ENCODE measurements around the gene ING3.
"Not testable (repeated sequence)": the region's sequence is repeated elsewhere in the genome, so short reads cannot be mapped to it uniquely, and the experiment has no call there.

ING3 gene

DNA sequence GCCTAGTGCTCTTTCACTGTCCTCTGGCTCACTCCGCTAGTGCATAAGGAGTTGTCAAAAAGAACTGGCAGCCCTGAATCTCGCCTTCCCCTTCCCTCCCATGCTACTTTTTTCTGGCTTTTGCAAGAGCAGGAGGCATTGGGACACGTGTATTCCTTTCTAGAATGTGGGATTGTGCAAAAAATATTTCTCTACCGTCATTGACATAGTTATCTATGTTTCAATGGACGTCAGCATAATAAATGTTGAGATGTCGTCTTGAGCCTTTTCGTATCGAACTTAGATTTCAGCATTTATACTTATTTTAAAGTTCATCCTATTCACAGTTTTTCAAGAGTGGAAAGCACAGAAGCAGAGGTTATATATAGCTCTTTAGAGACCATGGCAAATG is 727 bp downstream of the ING3 start:
- DNase-seq (ENCODE audit: low read depth), result no peak

DNA sequence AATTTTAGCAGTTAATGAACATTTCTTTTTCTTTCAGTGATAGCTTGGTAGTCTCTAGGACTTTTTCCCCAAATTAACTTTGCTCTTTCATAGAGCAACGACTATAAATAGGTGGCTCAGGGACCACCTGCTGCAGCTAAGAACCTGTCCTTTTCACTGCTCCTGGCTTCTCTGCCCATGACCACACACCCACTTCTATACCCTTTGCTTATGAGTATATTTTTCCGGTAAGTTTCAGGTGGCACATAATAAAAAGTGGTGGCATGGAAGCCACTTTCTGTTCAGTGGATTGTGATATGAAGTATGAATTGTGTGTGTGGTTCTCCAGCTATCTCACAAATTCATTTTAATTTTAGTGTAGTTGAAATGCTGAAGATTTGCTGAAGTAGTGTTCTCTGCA is 1.2 kb downstream of the ING3 start:
- DNase-seq (ENCODE audit: low read depth), result no peak

DNA sequence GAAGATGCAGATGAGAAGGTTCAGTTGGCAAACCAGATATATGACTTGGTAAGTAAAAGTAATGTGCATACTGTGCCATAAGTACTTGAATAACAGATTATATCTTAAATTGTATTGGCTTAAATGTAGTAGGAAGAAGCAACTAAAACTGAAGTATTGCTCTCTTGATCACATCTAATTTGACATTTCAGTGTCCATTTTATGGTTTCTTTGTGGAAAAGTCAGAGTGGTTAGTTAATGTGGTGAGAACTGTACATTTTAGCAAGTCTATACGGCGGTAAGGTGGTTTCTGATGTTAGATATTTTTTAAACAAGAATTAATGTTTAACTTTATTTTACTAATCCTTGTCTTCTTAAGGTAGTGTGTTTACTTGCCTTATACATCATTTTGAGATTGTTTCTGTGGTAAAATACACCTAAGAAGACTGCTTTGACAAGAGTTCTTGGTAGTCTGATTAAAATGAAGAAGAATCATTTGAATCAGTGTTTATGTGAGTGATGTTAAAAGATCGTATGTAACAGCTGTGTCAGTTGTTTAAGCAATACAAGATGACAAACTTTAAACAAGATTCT is 5.1 kb downstream of the ING3 start:
- no peak for DNase-seq (ENCODE audit: low read depth)

DNA sequence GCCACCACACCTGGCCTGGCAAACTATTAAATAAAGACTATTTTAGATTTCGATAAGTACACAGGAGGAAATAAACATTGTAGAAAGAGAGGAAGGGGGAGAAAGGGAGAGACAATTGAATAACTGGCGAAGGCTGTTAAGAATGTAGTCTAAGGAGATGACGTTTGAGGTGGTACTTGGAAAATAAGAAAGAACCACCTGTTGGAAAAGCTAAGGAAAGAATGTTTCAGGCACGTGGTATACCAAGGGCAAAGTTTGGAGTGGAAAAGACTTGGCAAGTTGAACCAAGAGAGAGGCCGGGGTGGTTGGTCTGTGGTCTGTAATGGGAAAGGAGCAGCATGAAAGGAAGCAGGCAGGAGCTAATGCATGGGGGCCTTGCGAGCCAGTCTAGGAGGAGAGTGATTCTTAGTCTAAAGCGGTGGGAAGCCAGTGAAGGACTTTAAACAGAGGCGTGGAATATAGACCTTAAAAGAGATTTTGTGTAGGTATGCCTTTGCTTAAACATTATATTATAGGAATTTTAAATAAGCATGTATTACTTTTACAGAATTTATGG is 9.4 kb downstream of the ING3 start:
- no peak for DNase-seq (ENCODE audit: low read depth)

DNA sequence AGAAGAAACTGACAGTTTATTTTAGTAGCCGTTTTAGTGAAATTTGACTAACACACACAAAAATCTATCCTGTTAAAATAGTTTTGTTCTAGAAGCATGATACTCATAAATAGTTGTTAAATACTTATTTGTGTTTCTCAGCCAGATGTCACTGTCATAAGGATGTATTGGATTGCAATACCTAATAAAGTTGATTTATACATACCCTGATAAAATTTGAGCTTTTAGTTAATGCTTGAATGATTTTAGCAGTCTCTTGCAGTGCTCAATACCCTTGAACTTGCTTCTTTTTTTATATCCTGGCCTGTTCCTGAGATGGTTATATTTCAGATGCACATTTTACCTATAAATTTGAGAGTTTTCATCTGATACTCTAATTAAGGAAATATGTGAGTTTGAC is 10.1 kb downstream of the ING3 start:
- no peak for DNase-seq (ENCODE audit: low read depth)

DNA sequence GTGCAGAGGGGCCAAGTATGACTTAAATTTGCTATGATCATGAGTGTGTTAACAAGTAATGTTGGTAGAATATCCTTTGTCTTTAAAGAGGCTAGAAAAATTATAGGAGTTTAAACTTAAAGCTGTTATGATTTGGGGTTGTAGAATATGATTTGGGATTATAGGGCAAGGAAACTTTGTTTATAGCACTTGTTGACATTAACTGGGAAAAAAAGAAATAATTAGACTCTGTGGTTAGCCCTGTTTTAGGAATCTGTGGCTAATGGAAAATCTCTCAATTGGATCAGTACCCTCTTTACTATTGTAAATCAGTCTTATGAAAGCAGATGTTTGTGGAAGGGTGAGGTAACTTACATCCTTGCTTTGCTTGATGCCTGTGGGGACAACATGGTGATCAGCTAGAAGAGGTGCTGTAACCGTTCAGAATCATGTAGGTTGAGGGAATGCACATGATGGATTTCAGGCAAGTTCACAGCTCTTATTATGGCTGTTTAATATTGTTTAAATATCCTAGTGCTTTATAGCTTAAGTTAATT is 11.1 kb downstream of the ING3 start:
- DNase-seq (ENCODE audit: low read depth), result no peak

DNA sequence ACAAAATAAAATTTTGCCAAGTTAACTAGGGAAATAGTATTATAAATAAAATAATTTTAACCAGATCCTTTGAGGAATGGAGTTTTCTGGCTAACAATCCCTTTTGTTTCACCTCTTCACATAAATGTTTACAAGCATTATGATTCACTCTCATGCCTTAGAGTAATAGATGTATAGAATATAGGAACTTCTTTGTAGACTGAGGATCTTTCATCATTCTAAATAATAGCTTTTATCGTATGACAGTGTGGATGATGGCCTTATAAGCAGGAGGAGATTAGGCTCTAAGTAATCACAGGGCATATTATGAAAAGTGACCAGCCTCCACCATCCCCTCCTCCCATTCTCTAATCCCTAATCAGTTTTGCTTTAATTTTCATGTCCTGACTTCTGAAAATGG is 13.5 kb downstream of the ING3 start:
- DNase-seq (ENCODE audit: low read depth), result no peak

DNA sequence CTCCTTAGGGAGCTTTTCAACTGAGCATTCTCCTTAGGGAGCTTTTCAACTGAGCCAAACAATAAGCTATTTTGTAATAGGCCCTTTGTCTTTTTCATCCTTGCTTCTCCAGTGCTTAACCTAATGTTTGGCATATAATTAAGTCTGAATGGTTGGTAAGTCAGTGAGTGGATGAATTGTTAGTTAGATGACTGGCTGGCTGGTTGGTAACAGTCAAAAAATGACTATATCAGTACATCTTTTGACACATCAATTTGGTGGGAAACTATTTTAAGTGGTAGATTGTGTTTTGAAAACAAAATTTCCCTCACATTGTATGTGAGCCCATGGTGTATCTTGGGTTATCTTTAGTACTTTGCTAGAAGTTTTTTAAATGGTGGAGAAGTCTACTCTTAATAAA is 16.4 kb downstream of the ING3 start:
- DNase-seq (ENCODE audit: low read depth), result no peak

DNA sequence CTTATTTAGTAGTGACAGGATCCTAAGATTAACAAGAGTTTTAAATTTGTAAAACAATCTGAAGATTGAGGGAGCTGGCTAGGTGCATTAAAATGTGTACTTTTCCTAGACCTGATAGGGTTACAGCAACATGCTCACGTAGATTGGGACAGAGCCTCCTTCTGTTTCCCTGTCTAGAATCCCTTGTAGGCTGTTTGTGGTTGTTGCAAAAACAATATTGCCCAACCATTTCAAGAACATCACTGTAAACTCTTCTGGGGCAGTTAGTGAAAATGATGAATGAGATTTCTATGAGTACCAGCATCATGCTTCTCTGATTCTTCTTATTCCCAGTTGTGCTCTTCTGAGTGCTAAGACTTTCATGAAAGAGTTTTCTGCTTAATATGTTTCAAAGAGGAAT is 23.3 kb downstream of the ING3 start:
- peak; percentile 94 for DNase-seq (ENCODE audit: low read depth)

DNA sequence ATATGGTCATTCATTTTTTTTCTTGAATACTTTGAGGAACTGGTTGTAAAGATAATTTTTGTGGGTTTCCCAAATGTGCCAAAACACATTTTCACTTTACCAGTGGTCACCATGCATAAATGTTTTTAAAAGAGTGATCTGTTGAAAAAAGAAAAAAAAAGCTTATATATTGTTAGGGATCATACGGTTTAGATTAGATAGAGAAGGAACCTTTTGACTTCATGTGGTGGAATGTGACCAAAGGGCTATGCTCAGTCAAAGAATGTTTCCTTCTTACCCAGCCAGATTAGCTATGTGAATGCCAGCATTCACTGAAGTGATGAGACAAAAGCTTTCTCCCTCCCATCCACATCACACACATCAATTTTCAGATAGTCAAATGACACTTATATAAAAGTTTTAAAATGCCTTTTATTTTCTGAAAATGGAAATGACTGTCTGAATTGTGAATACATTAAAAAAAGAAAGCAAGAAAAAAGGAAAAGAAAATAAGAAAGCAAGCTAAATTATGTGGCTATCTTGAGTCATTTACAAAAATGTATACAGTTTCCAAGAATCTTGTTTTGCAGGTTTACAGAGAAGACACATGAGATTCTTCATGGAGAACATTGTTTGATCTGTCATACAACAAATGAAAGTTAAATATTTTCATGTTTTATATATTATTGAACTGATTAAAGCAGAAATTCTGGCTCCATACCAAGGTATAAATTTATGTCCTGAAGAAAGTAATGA is 29.4 kb downstream of the ING3 start:
- peak; percentile 25 for DNase-seq (ENCODE audit: low read depth)

DNA sequence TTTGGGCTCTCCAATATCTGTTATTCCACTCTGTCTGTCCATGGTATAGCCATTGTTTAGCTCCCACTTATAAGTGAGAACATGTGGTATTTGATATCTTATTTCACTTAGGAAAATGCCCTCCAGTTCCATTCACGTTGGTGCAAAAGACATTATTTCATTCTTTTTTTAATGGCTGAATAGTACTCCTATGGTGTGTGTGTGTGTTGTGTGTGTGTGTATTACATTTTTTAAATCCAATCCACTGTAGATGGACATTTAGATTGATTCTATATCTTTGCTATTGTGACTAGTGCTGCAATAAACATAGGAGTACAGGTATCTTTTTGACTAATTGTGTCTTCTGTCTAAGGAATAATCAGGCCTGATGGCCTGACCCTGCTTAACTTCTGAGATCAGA is 30.5 kb downstream of the ING3 start:
- DNase-seq (ENCODE audit: low read depth), result no peak

DNA sequence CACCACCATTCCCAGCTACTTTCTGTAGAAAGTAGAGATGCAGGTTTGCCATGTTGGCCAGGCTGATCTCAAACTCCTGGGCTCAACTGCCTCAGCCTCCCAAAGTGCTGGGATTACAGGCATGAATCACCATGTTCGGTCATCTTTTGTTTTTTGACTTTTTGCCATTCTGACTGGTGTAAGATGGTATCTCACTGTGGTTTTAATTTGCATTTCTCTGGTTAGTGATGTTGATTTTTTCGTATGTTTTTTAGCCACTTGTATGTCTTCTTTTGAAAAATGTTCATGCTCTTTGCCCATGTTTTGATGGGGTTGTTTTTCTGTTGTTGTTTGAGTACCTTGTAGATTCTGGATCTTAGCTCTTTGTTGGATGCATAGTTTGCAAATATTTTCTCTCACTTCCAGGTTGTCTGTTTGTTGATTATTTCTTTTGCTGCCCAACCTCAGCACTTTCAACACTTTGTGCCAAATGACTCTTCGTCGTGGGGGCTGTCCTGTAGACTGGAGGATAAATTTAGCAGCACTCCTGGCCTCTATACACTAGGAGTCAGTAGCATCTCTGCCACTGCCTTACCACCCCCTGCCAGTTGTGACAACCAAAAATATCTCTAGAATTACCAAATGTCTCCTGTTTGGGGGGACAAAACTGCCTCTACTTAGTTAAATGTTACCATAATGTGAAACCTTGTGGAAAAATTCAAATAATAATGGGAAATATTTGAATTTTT is 31.5 kb downstream of the ING3 start:
- peak; percentile 80 for DNase-seq (ENCODE audit: low read depth)

DNA sequence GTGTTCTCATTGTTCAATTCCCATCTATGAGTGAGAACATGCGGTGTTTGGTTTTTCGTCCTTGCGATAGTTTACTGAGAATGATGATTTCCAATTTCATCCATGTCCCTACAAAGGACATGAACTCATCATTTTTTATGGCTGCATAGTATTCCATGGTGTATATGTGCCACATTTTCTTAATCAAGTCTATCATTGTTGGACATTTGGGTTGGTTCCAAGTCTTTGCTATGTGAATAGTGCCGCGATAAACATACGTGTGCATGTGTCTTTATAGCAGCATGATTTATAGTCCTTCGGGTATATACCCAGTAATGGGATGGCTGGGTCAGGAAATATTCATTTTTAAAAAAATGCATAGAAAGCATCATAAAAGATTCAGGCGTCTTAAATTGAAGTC is 33.0 kb downstream of the ING3 start:
- not testable (repeated sequence) for DNase-seq (ENCODE audit: low read depth)

DNA sequence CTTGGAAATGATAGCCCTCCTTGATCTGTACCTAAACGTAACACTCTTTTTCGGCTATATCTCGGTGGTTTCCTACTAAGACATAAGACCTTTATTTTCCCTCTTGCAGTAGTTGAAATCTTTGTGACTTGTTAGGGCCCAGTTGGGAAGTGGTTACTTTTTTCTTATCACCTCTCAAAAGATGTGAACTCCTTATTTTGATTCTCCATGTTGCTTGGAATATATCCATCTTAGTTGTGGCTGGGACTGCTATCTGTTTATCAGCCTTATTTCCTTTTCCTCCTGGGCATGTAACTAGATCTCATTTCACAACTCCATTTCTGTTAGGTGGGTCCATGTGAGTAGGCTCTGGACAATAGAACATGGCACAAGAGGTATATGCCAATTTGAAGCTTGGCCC is 33.8 kb downstream of the ING3 start:
- no peak for DNase-seq (ENCODE audit: low read depth)

DNA sequence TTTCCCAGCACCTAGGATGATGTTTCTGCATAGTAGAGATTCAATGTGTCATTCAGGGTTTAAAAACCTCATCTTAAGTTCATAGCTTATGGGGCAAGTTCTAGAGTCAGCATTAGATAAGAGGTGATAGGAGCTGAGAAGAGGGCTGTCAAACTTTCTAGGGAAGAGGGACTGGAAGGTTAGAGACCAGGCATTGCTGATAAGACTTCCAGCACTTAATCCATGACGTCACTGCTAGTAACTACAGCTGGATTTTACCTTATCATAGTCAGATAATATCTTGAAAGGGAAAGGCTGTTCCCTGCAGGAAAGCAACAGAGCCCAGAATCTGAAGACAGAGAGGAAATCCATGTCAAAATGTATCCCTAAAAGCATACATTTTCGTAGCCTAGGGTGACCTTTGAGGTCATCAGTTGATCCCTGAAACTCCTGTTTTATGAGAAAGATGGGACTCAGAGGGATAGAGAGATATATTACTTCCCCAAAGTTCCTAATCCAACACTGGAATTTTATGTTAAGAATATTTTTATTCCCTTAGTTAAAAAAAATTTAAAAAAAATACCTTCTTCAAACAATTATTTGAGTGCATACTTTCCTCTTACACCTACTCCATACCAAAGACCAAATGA is 34.7 kb downstream of the ING3 start:
- DNase-seq (ENCODE audit: low read depth), result peak; percentile 87

DNA sequence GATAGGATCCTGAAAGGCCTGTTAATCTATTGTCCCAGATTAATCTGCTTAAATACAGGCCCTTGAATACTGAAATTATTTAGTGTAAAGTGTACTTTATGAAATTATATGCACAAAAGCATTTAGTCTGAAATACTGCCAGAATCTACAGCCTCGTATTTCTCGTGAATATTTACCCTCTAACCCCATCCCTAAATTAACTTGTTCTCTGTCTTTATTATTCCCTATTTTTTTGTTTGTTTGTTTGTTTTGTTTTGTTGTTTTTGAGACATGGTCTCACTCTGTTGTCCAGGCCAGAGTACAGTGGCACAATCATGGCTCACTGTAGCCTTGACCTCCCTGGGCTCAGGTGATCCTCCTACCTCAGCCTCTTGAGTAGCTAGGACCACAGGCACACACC is 35.3 kb downstream of the ING3 start:
- DNase-seq (ENCODE audit: low read depth), result no peak

DNA sequence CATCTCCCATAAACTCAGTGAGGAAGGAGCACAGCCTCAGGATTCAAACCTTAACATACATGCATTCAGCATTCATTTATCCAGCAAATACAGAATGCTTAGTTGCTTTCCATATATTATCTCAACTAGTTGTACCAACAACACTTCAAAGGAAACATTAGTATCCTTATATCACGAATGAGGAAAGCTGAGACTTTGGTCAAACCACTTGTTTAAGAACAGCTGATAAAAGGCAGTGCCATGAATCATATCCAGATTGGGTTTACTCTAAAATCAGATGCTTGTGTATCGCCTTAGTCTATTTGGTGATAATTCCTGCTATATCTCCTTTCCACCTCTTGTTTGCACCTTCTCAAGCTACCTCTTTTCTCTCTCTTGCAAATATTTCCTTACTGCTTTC is 36.1 kb downstream of the ING3 start:
- DNase-seq (ENCODE audit: low read depth), result no peak

DNA sequence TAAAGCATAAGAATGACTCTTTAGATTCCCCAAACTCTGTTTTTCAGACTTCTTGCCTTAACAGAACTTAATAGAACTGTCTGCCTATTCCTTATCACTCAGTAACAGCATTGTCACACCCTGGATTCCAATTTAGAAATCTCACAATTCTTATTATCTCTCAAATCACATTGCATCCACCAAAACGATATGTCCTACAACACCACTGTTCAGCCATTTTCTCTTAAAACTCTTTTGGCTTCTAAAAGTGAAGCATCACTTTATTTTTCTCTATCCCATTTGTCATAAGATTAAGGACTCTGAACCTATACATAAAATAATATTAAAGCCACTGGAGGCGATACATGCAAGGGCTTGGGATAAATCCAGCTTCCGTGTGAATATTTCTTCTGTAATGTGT is 36.7 kb downstream of the ING3 start:
- no peak for DNase-seq (ENCODE audit: low read depth)

DNA sequence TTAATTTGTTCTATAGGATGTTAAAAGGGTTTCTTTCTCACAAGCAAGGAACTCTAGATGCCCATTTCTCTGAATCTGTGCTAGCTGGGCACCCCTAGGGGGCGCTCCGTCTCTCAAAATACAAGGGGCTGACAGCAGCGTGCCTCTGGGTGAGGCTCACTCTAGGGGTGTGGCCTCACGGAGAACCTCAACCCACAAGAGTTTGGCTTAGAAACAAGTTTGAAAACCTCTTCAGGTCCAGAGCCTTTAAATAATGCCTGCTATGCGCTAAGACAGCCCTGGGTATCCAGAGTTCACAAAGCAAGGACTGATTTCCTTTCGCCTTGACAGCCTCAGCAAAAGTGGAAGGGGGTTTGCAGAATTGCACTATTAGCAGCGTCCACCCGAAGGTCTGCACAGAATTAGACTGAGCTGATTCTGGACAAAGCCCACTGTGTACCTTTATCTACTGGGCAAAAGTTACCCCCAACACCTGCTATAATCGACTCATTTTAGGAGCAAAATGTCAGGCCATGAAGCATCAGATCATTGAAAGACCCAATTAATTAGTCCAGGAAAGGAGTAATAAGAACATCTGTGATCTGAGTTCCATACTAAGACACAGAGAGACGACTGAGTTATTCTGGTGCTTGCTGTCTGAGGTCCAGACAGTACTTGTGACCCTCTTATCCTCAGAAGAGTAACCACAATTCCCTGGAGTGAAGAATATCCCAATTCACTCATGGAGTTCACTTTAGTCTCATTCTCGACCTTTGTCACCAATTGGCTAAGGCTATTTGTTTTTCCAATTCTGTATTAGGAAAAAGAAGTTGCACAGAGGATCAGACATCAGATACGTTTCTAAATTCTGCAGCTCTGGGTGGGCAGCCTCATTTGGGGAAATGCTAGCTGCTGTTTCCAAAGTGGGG is 37.4 kb downstream of the ING3 start:
- DNase-seq (ENCODE audit: low read depth), result peak; percentile 93

DNA sequence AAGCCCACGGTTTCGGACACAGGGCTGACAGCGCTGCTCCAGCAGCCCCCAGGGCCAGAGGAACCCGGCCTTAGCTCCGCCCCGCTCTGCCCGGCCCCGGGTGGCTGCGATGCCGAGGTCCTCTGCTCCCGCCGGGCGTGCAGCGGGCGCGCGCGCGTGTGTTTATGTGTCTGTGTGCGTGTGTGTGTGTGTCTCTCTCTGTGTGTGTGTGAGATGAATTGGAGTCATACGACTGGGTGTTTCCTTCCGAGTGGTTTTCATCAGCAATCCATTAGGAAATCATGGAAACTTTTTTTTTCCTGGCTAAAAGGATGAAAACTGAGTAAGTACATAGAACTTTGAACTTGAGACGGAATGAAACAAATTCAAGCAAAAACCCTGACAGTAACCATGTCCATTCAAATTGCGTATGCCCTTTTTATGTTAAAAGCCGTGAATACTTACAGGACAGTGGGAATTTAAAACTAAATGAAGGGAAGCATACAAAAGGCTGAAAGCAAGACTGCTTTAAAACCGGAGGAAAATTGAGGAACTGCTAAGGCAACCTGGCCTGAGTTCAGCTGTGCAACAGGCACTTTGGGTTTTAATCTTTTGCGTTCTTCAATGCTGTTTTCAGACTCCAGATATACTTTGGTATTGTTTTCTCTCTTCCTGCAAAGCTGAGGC is 38.1 kb downstream of the ING3 start, which contains the start of gene CPED1:
Gene CPED1, plus strand, starts transcription at position 121 of the 666 bp plus-strand sequence. CDS start 911 bp downstream, outside the sequence.
- peak; percentile 78 for DNase-seq (ENCODE audit: low read depth)

Measured in amniotic epithelial cell (primary cell).